K562 (cell line): Measurements from ENCODE around the gene MYL12A. TPM values are rescaled to one million over a fixed set of nuclear protein-coding genes. Genes with fewer than 3 reads are reported as not detected.

Experiments used
- ATAC-seq: fragments of 200-7000 bp; cut with Tn5 transposase; 3 replicates; pipeline ENCODE4 v1.9.1; 2020; ENCODE audit warnings: moderate library complexity
- BruUV-seq: library from RNA; stranded (reverse); fragments of 400-500 nt; replicated peaks from 2 replicates; lab custom pipeline; 2021; lab: Mats Ljungman, UMichigan
- CTCF ChIA-PET: fragments of 300-600 bp; formaldehyde crosslinking; extraction: SDS; loops from one replicate; lab custom pipeline; 2021; ENCODE audit warnings: low intra/inter-chr PET ratio; lab: Yijun Ruan, JAX
- POLR2A ChIA-PET: fragments of 300-600, 350-650 bp; sonication (Branson Sonifier 250); formaldehyde crosslinking; extraction: SDS; loops from one replicate; lab custom pipeline; 2021; ENCODE audit warnings: antibody characterized with exemption, inconsistent platforms; lab: Yijun Ruan, JAX
- DNase-seq, 4 experiments: peaks; one replicate each; pipeline versions ENCODE4 v3.0.0 to v3.0.0-alpha.2; 2011 to 2018; ENCODE audit warnings: low spot score in 3 of 4, mixed read lengths in 3 of 4; ENCODE audit errors: extremely low read depth in 1 of 4
- FAIRE-seq: peaks from 2 replicates; lab custom pipeline; 2011; peaks lifted over from hg19 to GRCh38; lab: Jason Lieb, UNC
- H2AFZ ChIP-seq: 2 replicates; pipeline ENCODE4 v1.6.0; 2011; ENCODE audit warnings: low read depth, low read length, control low read depth, inconsistent platforms
- H3K27ac ChIP-seq: fragments of 200-600 bp; 3 replicates; pipeline ENCODE4 v1.8.0; 2011; ENCODE audit warnings: low read depth, mild to moderate bottlenecking, control low read depth, inconsistent platforms, low read length, moderate library complexity, mixed read lengths; ENCODE audit errors: extremely low read depth
- H3K27me3 ChIP-seq, 2 experiments: fragments of 300-600 bp in 1 of 2; 2 replicates in 1 of 2; 3 replicates in 1 of 2; pipeline versions ENCODE4 v1.6.0 to v1.8.0; 2011; ENCODE audit warnings: inconsistent platforms in 2 of 2, low read length in 2 of 2, mild to moderate bottlenecking in 1 of 2, mixed read lengths in 1 of 2, moderate library complexity in 1 of 2; ENCODE audit not compliant: control insufficient read depth in 2 of 2, insufficient read depth in 2 of 2
- H3K36me3 ChIP-seq: fragments of 300-600 bp; 3 replicates; pipeline ENCODE4 v1.8.0; 2011; ENCODE audit warnings: mild to moderate bottlenecking, low read length, inconsistent platforms; ENCODE audit not compliant: control insufficient read depth, insufficient read depth
- H3K4me1 ChIP-seq, 2 experiments: fragments of 200-600 bp in 1 of 2; replicated peaks in 1 of 2; 2 replicates in 1 of 2; 3 replicates in 1 of 2; pipeline versions ENCODE4 v1.5.1 to v1.8.0; 2011; ENCODE audit warnings: inconsistent platforms in 2 of 2, low read length in 2 of 2, mild to moderate bottlenecking in 1 of 2, mixed read lengths in 1 of 2, moderate library complexity in 1 of 2; ENCODE audit not compliant: control insufficient read depth in 2 of 2, insufficient read depth in 2 of 2
- H3K4me2 ChIP-seq: 2 replicates; pipeline ENCODE4 v1.6.1; 2011; ENCODE audit warnings: low read length, control low read depth, inconsistent platforms, mixed read lengths; ENCODE audit not compliant: insufficient read depth
- H3K4me3 ChIP-seq: fragments of 200-600 bp; sonication (generic), shearing (Covaris generic); 2 replicates; pipeline ENCODE4 v1.5.1; 2016; ENCODE audit warnings: control low read depth, inconsistent platforms
- H3K79me2 ChIP-seq: fragments of 200-600 bp; 3 replicates; pipeline ENCODE4 v1.8.0; 2011; ENCODE audit warnings: low read length, inconsistent platforms; ENCODE audit not compliant: control insufficient read depth, insufficient read depth
- H3K9ac ChIP-seq, 2 experiments: 2 replicates each; pipeline versions ENCODE4 v1.6.0 to v1.6.1; 2011; ENCODE audit warnings: low read depth in 2 of 2, low read length in 2 of 2, control low read depth in 1 of 2, inconsistent platforms in 1 of 2, mild to moderate bottlenecking in 1 of 2, mixed read lengths in 1 of 2; ENCODE audit not compliant: insufficient read depth in 1 of 2
- H3K9me1 ChIP-seq: one replicate; pipeline ENCODE4 v1.6.0; 2011; ENCODE audit warnings: inconsistent platforms, mild to moderate bottlenecking, low read length, moderate library complexity; ENCODE audit not compliant: control insufficient read depth, insufficient read depth
- H3K9me3 ChIP-seq: replicated peaks from 2 replicates; pipeline ENCODE4 v1.5.1; 2011; ENCODE audit warnings: low read depth, low read length, inconsistent platforms; ENCODE audit not compliant: control insufficient read depth, insufficient read depth
- H4K20me1 ChIP-seq: replicated peaks from 2 replicates; pipeline ENCODE4 v1.6.1; 2011; ENCODE audit warnings: low read length, inconsistent platforms, mixed read lengths; ENCODE audit not compliant: control insufficient read depth, insufficient read depth
- AFF1 ChIP-seq, 2 experiments: fragments of 450-650 bp; IDR thresholded peaks; 2 replicates each; pipeline ENCODE4 v1.6.1; 2018; ENCODE audit warnings: mild to moderate bottlenecking in 2 of 2, low read depth in 1 of 2; ENCODE audit not compliant: partially characterized antibody in 2 of 2
- BCOR ChIP-seq: fragments of 450-650 bp; IDR thresholded peaks from 2 replicates; pipeline ENCODE4 v1.6.1; 2016
- FOXA3 ChIP-seq, 2 experiments: fragments of 450-650 bp in 1 of 2; sonication (generic) in 1 of 2; formaldehyde crosslinking; IDR thresholded peaks in 1 of 2; conservative IDR thresholded peaks in 1 of 2; 2 replicates each; pipeline versions ENCODE4 v1.4.0 to v1.8.0; 2020 to 2022; ENCODE audit warnings: mild to moderate bottlenecking in 2 of 2, missing genetic modification reagents in 1 of 2
- RBM25 ChIP-seq: fragments of 200-400 bp; formaldehyde crosslinking; IDR thresholded peaks from 2 replicates; pipeline ENCODE4 v1.6.1; 2018; ENCODE audit warnings: low read length, low read depth, moderate library complexity; ENCODE audit not compliant: severe bottlenecking
- TSC22D4 ChIP-seq: fragments of 450-650 bp; IDR thresholded peaks from 2 replicates; pipeline ENCODE4 v1.6.1; 2016; ENCODE audit warnings: missing genetic modification characterization, missing biosample characterization, control low read depth
- ZNF121 ChIP-seq: sonication (generic); formaldehyde crosslinking; conservative IDR thresholded peaks from 2 replicates; pipeline ENCODE4 v1.8.0; 2022; ENCODE audit warnings: missing genetic modification reagents
- WGBS: fragments of 100-300 bp; shearing (Covaris generic); methylation state at CpG from one replicate; pipeline ENCODE4 v1.1.6; 2016; ENCODE audit warnings: low coverage, mixed read lengths; ENCODE audit not compliant: insufficient coverage; ENCODE audit errors: missing lambda C conversion rate; 5-methylcytosine and 5-hydroxymethylcytosine counted together
- in situ Hi-C: fragments of 300-500 bp; cut with MboI; formaldehyde crosslinking; loops from 4 replicates; pipeline ENCODE4 v1.15.0; 2018; ENCODE audit warnings: inconsistent platforms, mixed read lengths
- intact Hi-C: fragments of 100-400 bp; cut with micrococcal nuclease; formaldehyde crosslinking; loops from 2 replicates; pipeline ENCODE4 v1.14.2; 2022
- polyA plus RNA-seq, 8 experiments: library from polyadenylated mRNA; depleted of rRNA in 4 of 8; stranded (reverse) in 5 of 8; unstranded in 3 of 8; fragments of >200 nt; fragmentation: Nextera tagmentation in 2 of 8; fragmentation: Illumina TruSeq in 1 of 8; extraction: Ambion mirVana in 2 of 8; extraction: Trizol in 1 of 8; gene quantifications; 2 replicates each; pipeline versions ENCODE4 v1.2.1 to v1.2.3, GENCODE V29; 2011 to 2014; ENCODE audit warnings: inconsistent platforms in 1 of 8, missing spikeins in 1 of 8
- total RNA-seq, 7 experiments: library from RNA; depleted of rRNA in 6 of 7; stranded (reverse); fragments of >200 nt in 6 of 7; fragmentation: Illumina TruSeq in 2 of 7; extraction: Trizol in 2 of 7; gene quantifications; 2 replicates each; pipeline versions ENCODE4 v1.2.1 to v1.2.3, GENCODE V29; 2011 to 2021; ENCODE audit warnings: low replicate concordance in 1 of 7

Gene MYL12A
- total and polyA plus RNA-seq, 9 of the 15 experiments (the other 6 are each of a cell fraction or from before 2014, with no cell fraction given) = 308 to 1,031 (median 559) TPM

- Histone ChIP-seq H3K4me3 (no peak overlapping the region), H3K4me1 (no peaks in the 10 kb centered on the region), H3K9me1 (no peaks in the 10 kb centered on the region), H3K9me3 (no peaks in the 10 kb centered on the region), H3K27ac (no peak overlapping the region), H4K20me1 (no peaks in the 10 kb centered on the region), H3K27me3 (no peaks in the 10 kb centered on the region), H3K9ac (no peak overlapping the region), H3K36me3 (no peaks in the 10 kb centered on the region), H3K4me2 (no peak overlapping the region), H3K79me2 (no peaks in the 10 kb centered on the region), H2AFZ (no peak overlapping the region)
- CTCF ChIA-PET = no interaction called here
- in situ Hi-C loops = no loop called here
- BruUV-seq = no TSS peak
- FAIRE-seq = no peak
- TF ChIP-seq BCOR (peak; percentile 40; the same call in 1 of the 2 replicates), TSC22D4 (tag) (no peak), RBM25 (peak; percentile 3), ZNF121 (CRISPR knock-in tag) (peak; percentile 72)
- intact Hi-C loops = no loop called here
- 49% methylated on average over 2 of the region's 2 CpGs for WGBS
- DNase-seq = no peak
- ATAC-seq = no peak
- POLR2A ChIA-PET = no interaction called here
Observed at GRCh38 chr18:3199942-3200645, 47.5 kb upstream of the MYL12A start.

- TF ChIP-seq AFF1 (IDR thresholded peaks at IDR 0.05; ENCODE audit: low read depth in 1 of 2, partially characterized antibody in 2 of 2) (peak in 1 of 2 experiments; percentile 99), RBM25 (peak; percentile 3), FOXA3 (CRISPR knock-in tag; conservative IDR thresholded peaks at IDR 0.05 in 1 of 2, IDR thresholded peaks at IDR 0.05 in 1 of 2) (no peak)
- TF ChIP-seq, all 486 proteins: peak for 2
- H3K27ac ChIP-seq = no peak overlapping the region
- POLR2A ChIA-PET = no interaction called here
- FAIRE-seq (no peak), DNase-seq (no peak), ATAC-seq (no peak)
- no peak overlapping the region for H3K4me3 ChIP-seq
- H3K9me3 ChIP-seq = no peaks in the 10 kb centered on the region
- H3K79me2 ChIP-seq = no peaks in the 10 kb centered on the region
- in situ Hi-C loops = no loop called here
- H3K9ac ChIP-seq = no peak overlapping the region
- CTCF ChIA-PET = no interaction called here
- no peak overlapping the region for H3K4me2 ChIP-seq
- H3K4me1 ChIP-seq = peaks cover 0 to 6% of the 10 kb centered on the region in 2 experiments; a peak in 2 of 5 replicates
- no peaks in the 10 kb centered on the region for H4K20me1 ChIP-seq
- no peaks in the 10 kb centered on the region for H3K9me1 ChIP-seq
- H2AFZ ChIP-seq = no peak overlapping the region
- no peaks in the 10 kb centered on the region for H3K36me3 ChIP-seq
- BruUV-seq = no TSS peak
- intact Hi-C loops = no loop called here
- no peaks in the 10 kb centered on the region for H3K27me3 ChIP-seq
Observed at GRCh38 chr18:3205239-3205638, 42.4 kb upstream of the MYL12A start.
